ENCODE results near the gene DPYSL5. TPM values are rescaled to one million over a fixed set of nuclear protein-coding genes. Genes with fewer than 3 reads are reported as not detected.

DPYSL5 gene
- total and polyA plus RNA-seq, 2 donors (not counting 3 experiments of a cell fraction or from before 2014, with no cell fraction given): not detected

- ChIA-PET POLR2A (no interaction called here), CTCF (interaction anchor here (0.6 to 3.2 kb wide), 4 partner anchors 8 to 131 kb away, joined by 3 to 16 read pairs (median 5); no protein-coding TSS in a partner anchor)
- Histone ChIP-seq H2AFZ (ENCODE audit: low read depth, low read length) (no peak overlapping the region), H3K9ac (replicated peaks; ENCODE audit: extremely low read depth, insufficient read depth, low read length) (no peak overlapping the region), H3K79me2 (ENCODE audit: control insufficient read depth, insufficient read depth, low read length) (no peaks in the 10 kb centered on the region), H3K27me3 (ENCODE audit: control insufficient read depth in 2 of 2, insufficient read depth in 2 of 2, low read length in 2 of 2) (peaks cover 6% of the 10 kb centered on the region in 2 experiments), H3K9me1 (replicated peaks; ENCODE audit: control insufficient read depth, extremely low read depth, insufficient read depth, low read length) (no peaks in the 10 kb centered on the region), H3K4me2 (ENCODE audit: insufficient read depth, low read length) (no peak overlapping the region), H4K20me1 (replicated peaks; ENCODE audit: control insufficient read depth, extremely low read depth, insufficient read depth, low read length) (no peaks in the 10 kb centered on the region), H3K4me3 (replicated peaks in 1 of 3; ENCODE audit: insufficient read depth in 1 of 3, low read depth in 1 of 3, low read length in 3 of 3) (no peak overlapping the region), H3K36me3 (ENCODE audit: control insufficient read depth in 2 of 2, extremely low read depth in 1 of 2, insufficient read depth in 2 of 2, low read length in 2 of 2) (no peaks in the 10 kb centered on the region), H3K4me1 (ENCODE audit: control insufficient read depth, extremely low read depth, insufficient read depth, low read length) (no peaks in the 10 kb centered on the region), H3K27ac (ENCODE audit: insufficient read depth, low read depth, low read length) (no peak overlapping the region), H3K9me3 (replicated peaks; ENCODE audit: control insufficient read depth, insufficient read depth, low read length) (no peaks in the 10 kb centered on the region)
- intact Hi-C loops (cut with micrococcal nuclease) (no loop called here), dilution Hi-C loops (cut with MboI; ENCODE audit: extremely low pct_ligation_motif_present, low sequenced_read_pairs) (no loop called here)
- no TSS peak for BruUV-seq (replicated peaks)
- no peak for DNase-seq (ENCODE audit: low read depth, low spot score)
- FAIRE-seq: no peak
- TF ChIP-seq MAX (IDR thresholded peaks at IDR 0.05; ENCODE audit: insufficient read depth, insufficient read length): no peak
- no peak for TF ChIP-seq FOS (IDR thresholded peaks at IDR 0.05; ENCODE audit: borderline replicate concordance, insufficient read depth, low read length)
- no peak for TF ChIP-seq POLR2AphosphoS5 (IDR thresholded peaks at IDR 0.05; ENCODE audit: insufficient read depth, low read depth, low read length)
- TF ChIP-seq POLR2A (IDR thresholded peaks at IDR 0.05; ENCODE audit: low read depth, low read length): no peak
- TF ChIP-seq JUN (IDR thresholded peaks at IDR 0.05; ENCODE audit: borderline replicate concordance, insufficient read depth, insufficient read length, low read depth): no peak
- TF ChIP-seq GATA2 (IDR thresholded peaks at IDR 0.05; ENCODE audit: insufficient read depth, insufficient read length, low read depth, low read length): no peak
These were observed 129.1 kb downstream of the DPYSL5 start for GRCh38 chr2:26977012-26977411.

- Histone ChIP-seq H3K27me3 (ENCODE audit: control insufficient read depth in 2 of 2, insufficient read depth in 2 of 2, low read length in 2 of 2) (peaks cover 4 to 6% of the 10 kb centered on the region in 2 experiments), H3K4me1 (ENCODE audit: control insufficient read depth, extremely low read depth, insufficient read depth, low read length) (no peaks in the 10 kb centered on the region), H3K79me2 (ENCODE audit: control insufficient read depth, insufficient read depth, low read length) (no peaks in the 10 kb centered on the region), H3K27ac (ENCODE audit: insufficient read depth, low read depth, low read length) (no peak overlapping the region), H2AFZ (ENCODE audit: low read depth, low read length) (no peak overlapping the region), H3K36me3 (ENCODE audit: control insufficient read depth in 2 of 2, extremely low read depth in 1 of 2, insufficient read depth in 2 of 2, low read length in 2 of 2) (no peaks in the 10 kb centered on the region), H4K20me1 (replicated peaks; ENCODE audit: control insufficient read depth, extremely low read depth, insufficient read depth, low read length) (no peaks in the 10 kb centered on the region), H3K4me2 (ENCODE audit: insufficient read depth, low read length) (no peak overlapping the region), H3K4me3 (replicated peaks in 1 of 3; ENCODE audit: insufficient read depth in 1 of 3, low read depth in 1 of 3, low read length in 3 of 3) (no peak overlapping the region), H3K9me1 (replicated peaks; ENCODE audit: control insufficient read depth, extremely low read depth, insufficient read depth, low read length) (no peaks in the 10 kb centered on the region), H3K9ac (replicated peaks; ENCODE audit: extremely low read depth, insufficient read depth, low read length) (no peak overlapping the region), H3K9me3 (replicated peaks; ENCODE audit: control insufficient read depth, insufficient read depth, low read length) (no peaks in the 10 kb centered on the region)
- TF ChIP-seq POLR2A (IDR thresholded peaks at IDR 0.05; ENCODE audit: low read depth, low read length) (no peak), GATA2 (IDR thresholded peaks at IDR 0.05; ENCODE audit: insufficient read depth, insufficient read length, low read depth, low read length) (no peak), EZH2 (IDR thresholded peaks at IDR 0.05; ENCODE audit: borderline replicate concordance, low read depth, low read length, severe bottlenecking) (no peak), MYC (IDR thresholded peaks at IDR 0.05; ENCODE audit: low read depth, low read length) (no peak), CTCF (IDR thresholded peaks at IDR 0.05; ENCODE audit: extremely low read depth in 1 of 2, insufficient read depth in 1 of 2, low read depth in 1 of 2, low read length in 2 of 2) (no peak), FOS (IDR thresholded peaks at IDR 0.05; ENCODE audit: borderline replicate concordance, insufficient read depth, low read length) (no peak), POLR2AphosphoS5 (IDR thresholded peaks at IDR 0.05; ENCODE audit: insufficient read depth, low read depth, low read length) (no peak)
- ChIA-PET POLR2A (interaction anchor here (0.7 kb wide), 1 partner anchor 51 kb away, joined by 3 read pairs; no protein-coding TSS in a partner anchor), CTCF (interaction anchor here (2.2 to 3.2 kb wide), 2 partner anchors 17 to 132 kb away, joined by 7 to 16 read pairs; no protein-coding TSS in a partner anchor)
- peak; percentile 35 for DNase-seq (ENCODE audit: low read depth, low spot score)
- BruUV-seq (replicated peaks): no TSS peak
- dilution Hi-C loops (cut with MboI; ENCODE audit: extremely low pct_ligation_motif_present, low sequenced_read_pairs): no loop called here
- FAIRE-seq: no peak
- intact Hi-C loops (cut with micrococcal nuclease): no loop called here
These were observed 130.2 kb downstream of the DPYSL5 start for GRCh38 chr2:26978061-26978596.
